IPS DF 6.9 (cell line): ENCODE data around the gene ADRA2C.
A peak's percentile ranks its signal among the peaks of the same experiment; 100 is the strongest.

Source experiments
- DNase-seq: peaks from one replicate; pipeline ENCODE4 v3.0.0-alpha.2; 2013; ENCODE audit warnings: low read depth, low spot score
- H3K27ac ChIP-seq: one replicate; pipeline ENCODE4 v1.5.1; 2013; ENCODE audit warnings: low read length, control low read depth
- H3K27me3 ChIP-seq: 2 replicates; pipeline ENCODE4 v1.6.1; 2013; ENCODE audit warnings: mild to moderate bottlenecking, low read length; ENCODE audit not compliant: control insufficient read depth, insufficient read depth
- H3K36me3 ChIP-seq: 2 replicates; pipeline ENCODE4 v1.6.1; 2013; ENCODE audit warnings: low read length; ENCODE audit not compliant: control insufficient read depth, insufficient read depth
- H3K4me1 ChIP-seq: 2 replicates; pipeline ENCODE4 v1.6.1; 2013; ENCODE audit warnings: low read length; ENCODE audit not compliant: control insufficient read depth, insufficient read depth
- H3K4me3 ChIP-seq: 2 replicates; pipeline ENCODE4 v1.5.1; 2013; ENCODE audit warnings: mild to moderate bottlenecking, low read length
- H3K9me3 ChIP-seq: 2 replicates; pipeline ENCODE4 v1.6.1; 2013; ENCODE audit warnings: low read length, inconsistent platforms; ENCODE audit not compliant: control insufficient read depth, insufficient read depth
- WGBS: extraction: QIAGEN DNeasy Blood & Tissue Kit; methylation state at CpG from one replicate; pipeline ENCODE4 v1.1.7; 2013; ENCODE audit warnings: mixed read lengths, missing lambda C conversion rate; ENCODE audit not compliant: insufficient read length, insufficient coverage; 5-methylcytosine and 5-hydroxymethylcytosine counted together

ADRA2C gene

DNA sequence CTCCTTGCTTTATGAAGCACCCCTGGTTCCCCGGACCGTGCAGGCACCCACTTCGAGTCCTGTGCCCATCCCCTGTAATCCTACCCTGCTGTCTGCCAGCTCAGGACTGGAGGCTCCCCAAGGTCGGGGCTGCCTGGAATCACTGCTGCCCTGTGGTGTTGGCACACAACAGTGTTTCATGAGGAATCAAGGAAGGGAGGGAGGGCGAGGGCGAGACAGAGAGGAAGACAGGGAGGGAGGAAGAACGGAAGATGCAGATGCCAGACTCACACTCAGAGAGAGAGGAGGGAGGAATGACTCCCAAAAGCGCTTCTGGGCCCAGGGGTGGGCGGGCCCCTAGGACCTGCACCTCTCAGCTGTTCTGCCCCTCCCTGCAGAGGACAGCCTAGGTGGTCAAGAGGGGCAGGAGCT is 42.9 kb upstream of the ADRA2C start:
- Histone ChIP-seq H3K4me3 (no peak overlapping the region), H3K9me3 (no peaks in the 10 kb centered on the region), H3K36me3 (no peaks in the 10 kb centered on the region), H3K27me3 (peaks cover 11% of the 10 kb centered on the region), H3K27ac (no peak overlapping the region), H3K4me1 (peaks cover 10% of the 10 kb centered on the region)
- no peak for DNase-seq
- no CpG with 5 or more reads among the region's 9 CpGs for WGBS

DNA sequence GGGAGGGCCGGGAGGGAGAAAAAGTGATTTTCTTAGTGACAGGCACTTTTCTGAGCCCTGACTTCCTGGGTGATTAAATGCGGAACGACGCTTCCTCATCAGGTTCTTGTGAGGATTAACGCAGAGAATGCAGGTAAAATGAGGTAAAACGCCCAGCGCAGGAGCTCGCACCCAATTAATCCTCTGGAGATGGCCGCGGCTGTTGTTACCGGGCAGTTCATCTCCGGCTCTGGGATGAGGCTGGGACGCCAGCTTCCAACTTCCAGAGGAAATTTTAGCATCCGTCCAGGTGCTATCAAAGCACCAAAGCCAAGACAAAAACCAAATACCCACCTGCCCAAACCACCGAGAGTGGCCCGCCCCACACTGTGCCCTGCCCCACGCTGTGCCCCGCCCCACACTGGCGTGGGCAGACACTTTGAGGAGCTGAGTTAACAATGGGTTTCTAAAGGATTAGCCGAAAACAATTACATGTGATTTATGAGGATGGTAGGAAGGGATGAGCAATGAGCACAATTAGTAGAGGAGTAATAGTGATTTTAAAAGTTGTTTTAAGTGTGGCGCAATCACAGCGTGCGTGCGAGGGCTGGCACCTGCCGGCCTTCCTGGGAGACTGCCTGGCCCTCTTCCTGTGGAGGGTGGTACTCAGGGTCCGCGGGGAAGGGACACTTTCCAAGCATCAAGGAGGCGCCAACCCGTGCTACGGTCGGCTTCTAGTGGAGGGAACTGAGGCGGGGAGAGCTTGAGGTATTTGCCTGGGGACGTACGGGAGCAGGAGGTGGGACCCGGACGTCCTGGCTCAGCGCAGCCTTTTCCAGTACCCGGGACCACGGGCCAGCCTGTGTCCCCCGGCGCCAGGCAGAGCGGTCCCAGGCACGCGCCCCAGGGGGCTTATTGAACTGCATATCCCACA is 41.6 kb upstream of the ADRA2C start:
- Histone ChIP-seq H3K4me1 (peaks cover 14% of the 10 kb centered on the region), H3K4me3 (peak overlapping the region; percentile 2; the same call in 1 of the 2 replicates), H3K27ac (no peak overlapping the region), H3K36me3 (no peaks in the 10 kb centered on the region), H3K9me3 (no peaks in the 10 kb centered on the region), H3K27me3 (peaks cover 11% of the 10 kb centered on the region)
- no peak for DNase-seq
- no CpG with 5 or more reads among the region's 44 CpGs for WGBS

DNA sequence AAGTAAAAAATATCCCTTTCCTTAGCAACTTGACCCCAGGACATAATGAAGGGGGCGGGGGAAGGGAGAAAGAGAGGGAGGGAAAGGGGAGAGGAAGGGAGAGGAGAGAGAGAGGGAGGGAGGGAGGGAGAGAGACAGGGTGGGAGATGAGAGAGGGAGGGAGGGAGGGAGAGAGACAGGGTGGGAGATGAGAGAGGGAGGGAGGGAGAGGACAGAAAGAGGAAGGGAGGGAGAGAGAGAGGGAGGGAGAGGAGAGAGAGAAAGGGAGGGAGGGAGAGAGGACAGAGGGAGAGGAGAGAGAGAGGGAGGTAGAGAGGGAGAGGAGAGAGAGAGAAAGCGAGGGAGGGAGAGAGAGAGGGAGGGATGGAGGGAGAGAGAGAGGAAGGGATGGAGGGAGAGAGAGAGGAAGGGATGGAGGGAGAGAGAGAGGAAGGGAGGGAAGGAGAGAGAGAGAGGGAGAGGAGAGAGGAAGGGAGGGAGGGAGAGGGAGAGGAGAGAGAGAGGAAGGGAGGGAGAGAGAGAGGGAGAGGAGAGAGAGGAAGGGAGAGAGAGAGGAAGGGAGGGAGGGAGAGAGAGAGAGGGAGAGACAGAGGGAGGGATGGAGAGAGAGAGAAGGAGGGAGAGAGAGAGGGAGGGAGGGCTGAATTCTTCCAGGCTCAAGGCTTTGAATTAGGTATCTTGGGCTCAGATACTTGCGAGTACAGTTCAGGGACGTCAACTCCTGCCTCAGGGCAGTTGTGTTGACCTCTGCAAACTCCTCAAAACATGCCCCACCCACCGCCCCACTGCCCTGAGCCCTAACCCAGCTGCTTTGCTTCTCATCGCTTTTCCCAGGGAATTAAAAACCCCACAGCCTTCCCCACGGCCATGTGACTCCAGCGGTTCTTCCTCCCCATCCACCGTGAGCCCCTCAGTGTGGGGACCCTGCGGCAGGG is 40.0 kb upstream of the ADRA2C start:
- Histone ChIP-seq H3K36me3 (no peaks in the 10 kb centered on the region), H3K9me3 (no peaks in the 10 kb centered on the region), H3K4me1 (peaks cover 14% of the 10 kb centered on the region), H3K4me3 (no peak overlapping the region), H3K27me3 (peaks cover 11% of the 10 kb centered on the region), H3K27ac (no peak overlapping the region)
- DNase-seq, result no peak
- WGBS, result no CpG with 5 or more reads among the region's 10 CpGs

DNA sequence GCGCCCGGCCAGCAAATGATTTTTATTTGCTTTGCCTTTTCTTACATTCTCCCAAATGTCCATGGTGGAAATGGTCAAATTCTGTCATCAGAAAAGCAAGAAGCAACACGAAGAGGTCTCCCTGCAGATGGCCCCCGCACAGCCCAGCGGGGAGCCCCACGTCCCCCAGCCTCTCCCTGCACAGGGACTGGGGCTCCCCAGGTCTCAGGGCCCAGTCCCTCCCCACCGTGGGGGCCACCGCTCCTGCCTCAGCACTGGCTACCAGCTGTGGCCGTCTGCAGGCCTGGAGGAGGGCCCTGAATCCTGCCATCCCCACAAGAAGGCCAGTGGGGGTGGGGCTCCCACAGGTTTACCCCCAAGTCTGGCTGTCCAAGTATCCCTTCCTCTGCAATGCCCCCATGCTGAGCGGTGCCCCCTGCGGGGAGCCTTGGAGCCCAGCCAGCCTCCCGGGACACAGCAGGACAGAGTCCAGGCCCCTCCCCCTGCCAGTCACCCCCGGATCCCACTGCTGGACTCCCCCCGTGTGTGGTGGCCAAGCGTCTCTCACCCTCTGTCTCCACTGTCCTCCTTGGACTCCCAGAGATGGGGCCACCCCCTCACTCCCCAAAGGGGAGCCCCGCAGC is 38.2 kb upstream of the ADRA2C start:
- no peak for DNase-seq
- no peaks in the 10 kb centered on the region for H3K9me3 ChIP-seq
- no peaks in the 10 kb centered on the region; the same call in 1 of the 2 replicates for H3K36me3 ChIP-seq
- H3K4me1 ChIP-seq, result peaks cover 14% of the 10 kb centered on the region
- peaks cover 11% of the 10 kb centered on the region for H3K27me3 ChIP-seq
- H3K4me3 ChIP-seq, result no peak overlapping the region
- WGBS, result no CpG with 5 or more reads among the region's 16 CpGs
- H3K27ac ChIP-seq, result no peak overlapping the region

DNA sequence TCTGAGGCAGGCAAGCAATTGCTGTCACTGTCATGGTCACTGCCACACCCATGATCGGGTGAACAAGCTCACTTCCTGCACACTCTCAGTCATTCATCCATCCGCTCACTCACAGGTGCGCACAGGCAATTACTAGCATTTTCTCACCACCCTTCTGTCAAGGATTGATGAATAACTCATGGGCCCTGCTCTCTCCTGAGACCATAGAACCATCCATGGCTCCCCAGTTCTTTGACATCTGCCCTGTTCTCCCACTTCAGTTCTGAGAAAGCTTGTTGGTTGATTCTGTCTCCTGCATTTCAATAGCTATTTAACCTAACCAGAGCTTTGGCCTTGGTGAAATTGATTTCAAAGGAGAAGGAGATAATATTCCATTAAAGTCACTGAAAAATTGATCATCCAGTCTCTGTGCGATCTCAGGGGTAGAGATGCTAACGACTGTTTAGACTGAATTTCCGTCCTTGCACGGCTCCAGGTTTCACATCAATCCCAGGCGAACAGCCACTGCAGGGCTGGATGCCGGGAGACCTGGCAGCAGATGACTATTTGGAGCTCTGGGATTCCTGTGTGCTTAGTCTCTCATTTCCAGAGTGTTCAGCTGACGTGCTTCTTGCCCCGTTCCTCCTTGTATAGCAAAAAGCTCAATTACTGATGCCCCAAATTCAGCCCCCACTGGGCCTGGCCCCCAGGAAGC is 36.9 kb upstream of the ADRA2C start:
- no peaks in the 10 kb centered on the region; the same call in 1 of the 2 replicates for H3K36me3 ChIP-seq
- peaks cover 11% of the 10 kb centered on the region for H3K27me3 ChIP-seq
- no peaks in the 10 kb centered on the region for H3K9me3 ChIP-seq
- WGBS, result no CpG with 5 or more reads among the region's 11 CpGs
- H3K4me3 ChIP-seq, result no peak overlapping the region
- H3K4me1 ChIP-seq, result peaks cover 14% of the 10 kb centered on the region
- H3K27ac ChIP-seq, result no peak overlapping the region
- no peak for DNase-seq

DNA sequence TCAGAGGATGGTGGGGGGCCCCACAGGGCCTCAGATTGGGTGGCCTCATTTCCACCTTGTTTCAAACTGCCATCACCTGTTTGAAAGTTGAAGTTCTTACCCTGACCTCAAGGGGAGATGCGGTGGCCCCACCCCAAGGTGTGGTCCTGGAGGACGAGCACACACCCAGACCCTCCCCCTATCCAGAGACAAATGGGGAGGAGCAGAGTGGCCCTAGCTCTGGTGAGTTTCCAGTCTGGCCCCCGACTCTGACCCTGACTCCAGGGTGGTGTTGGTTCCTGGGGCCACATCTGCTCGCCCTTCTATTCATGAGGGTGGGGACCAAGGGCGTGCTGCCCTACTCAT is 36.3 kb upstream of the ADRA2C start:
- Histone ChIP-seq H3K4me3 (no peak overlapping the region), H3K27me3 (peaks cover 6% of the 10 kb centered on the region), H3K9me3 (no peaks in the 10 kb centered on the region), H3K4me1 (peaks cover 13% of the 10 kb centered on the region), H3K36me3 (no peaks in the 10 kb centered on the region; the same call in 1 of the 2 replicates), H3K27ac (no peak overlapping the region)
- no peak for DNase-seq
- no CpG with 5 or more reads among the region's 5 CpGs for WGBS

DNA sequence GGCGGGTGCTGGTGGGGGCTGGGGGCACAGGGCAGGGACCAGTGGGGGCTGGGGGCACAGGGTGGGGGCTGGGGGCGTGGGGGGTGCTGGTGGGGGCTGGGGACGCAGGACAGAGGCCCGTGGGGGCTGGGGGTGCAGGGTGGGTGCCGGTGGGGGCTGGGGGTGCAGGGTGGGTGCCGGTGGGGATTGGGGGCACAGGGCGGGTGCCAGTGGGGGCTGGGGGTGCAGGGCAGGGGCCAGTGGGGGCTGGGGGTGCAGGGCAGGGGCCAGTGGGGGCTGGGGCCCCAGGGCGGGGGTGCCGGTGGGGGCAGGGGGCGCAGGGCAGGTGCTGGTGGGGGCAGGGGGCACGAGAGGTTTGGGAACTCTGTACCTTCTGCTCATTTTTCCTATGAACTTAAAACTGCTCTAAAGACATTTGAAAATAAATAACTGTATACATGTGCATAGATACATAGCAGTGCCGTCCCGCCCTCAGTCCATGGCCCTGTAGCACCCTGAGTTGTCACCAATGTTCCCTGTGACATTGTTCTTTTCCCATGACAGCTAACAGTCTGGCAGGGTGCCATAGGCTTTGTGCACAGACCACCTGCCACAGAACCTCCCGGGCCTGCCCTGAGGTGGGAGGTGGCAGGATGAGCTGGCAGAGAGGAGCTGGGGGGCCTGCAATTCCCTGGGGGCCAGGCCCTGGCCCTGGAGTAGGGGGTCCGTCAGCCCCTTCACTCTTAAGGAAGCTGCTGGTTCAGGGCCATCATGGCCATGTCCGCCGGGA is 35.6 kb upstream of the ADRA2C start:
- Histone ChIP-seq H3K4me3 (no peak overlapping the region), H3K36me3 (no peaks in the 10 kb centered on the region; the same call in 1 of the 2 replicates), H3K27ac (no peak overlapping the region), H3K4me1 (peaks cover 10% of the 10 kb centered on the region), H3K9me3 (no peaks in the 10 kb centered on the region), H3K27me3 (peaks cover 1% of the 10 kb centered on the region)
- WGBS, result no CpG with 5 or more reads among the region's 17 CpGs
- DNase-seq, result no peak

DNA sequence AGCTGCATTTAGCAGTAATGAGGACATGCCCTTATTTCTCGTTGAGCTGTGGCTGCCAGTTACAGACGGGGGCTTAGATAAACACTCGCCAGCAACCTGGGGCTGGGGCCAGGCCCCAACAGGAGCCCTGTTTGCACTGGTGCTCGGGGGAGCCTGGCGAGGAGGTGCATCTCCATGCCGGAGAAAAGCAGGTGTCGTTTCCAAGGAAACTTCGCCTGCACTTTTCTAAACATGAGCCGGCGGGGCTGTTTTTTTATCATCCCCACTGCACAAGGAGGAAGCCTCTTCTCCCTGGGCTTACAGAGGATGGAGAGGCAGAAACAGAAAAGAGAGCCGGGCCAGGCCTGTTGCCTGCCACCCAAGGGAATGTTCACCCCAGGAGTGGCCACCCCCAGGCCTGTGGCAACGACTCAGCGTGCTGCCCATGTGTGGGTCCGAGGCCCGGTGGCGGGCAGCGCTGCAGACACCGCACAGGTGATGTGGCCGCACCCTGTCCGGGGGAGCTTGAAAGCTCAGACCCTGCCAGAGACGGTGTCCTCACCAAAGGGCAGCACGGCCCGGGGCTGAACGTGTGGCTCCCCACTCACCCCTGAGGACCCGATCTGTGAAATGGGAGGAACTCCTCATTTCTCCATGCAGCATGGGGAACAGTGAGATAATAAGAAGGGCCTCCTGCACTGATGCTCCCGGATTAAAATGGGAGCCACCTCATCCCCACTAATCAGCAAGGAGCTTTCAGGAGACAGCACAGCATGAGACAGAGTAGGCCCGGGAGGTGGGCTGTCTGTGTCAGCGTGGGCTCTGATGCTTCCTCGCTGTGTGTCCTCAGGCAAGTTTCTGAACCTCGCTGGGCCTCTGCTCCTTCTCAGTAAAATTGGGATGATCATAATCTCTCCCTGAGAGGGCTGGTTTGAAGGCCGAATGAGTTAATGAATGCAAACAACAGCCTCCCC is 33.8 kb upstream of the ADRA2C start:
- WGBS, result no CpG with 5 or more reads among the region's 31 CpGs
- H3K4me1 ChIP-seq, result peaks cover 7% of the 10 kb centered on the region; the same call in 1 of the 2 replicates
- H3K27me3 ChIP-seq, result no peaks in the 10 kb centered on the region
- H3K27ac ChIP-seq, result no peak overlapping the region
- H3K9me3 ChIP-seq, result no peaks in the 10 kb centered on the region
- no peaks in the 10 kb centered on the region; the same call in 1 of the 2 replicates for H3K36me3 ChIP-seq
- DNase-seq, result no peak
- H3K4me3 ChIP-seq, result no peak overlapping the region
